ENCODE results near the gene TFEB. TPM values are rescaled to one million over a fixed set of nuclear protein-coding genes. Genes with fewer than 3 reads are reported as not detected.

TFEB gene
- total and polyA plus RNA-seq, 2 donors (not counting 3 experiments of a cell fraction or from before 2014, with no cell fraction given), result 4.9 to 6.6 TPM

- intact Hi-C loops (cut with micrococcal nuclease) (no loop called here), dilution Hi-C loops (cut with MboI; ENCODE audit: extremely low pct_ligation_motif_present, low sequenced_read_pairs) (no loop called here)
- no peak overlapping the region for H3K9ac ChIP-seq (replicated peaks; ENCODE audit: extremely low read depth, insufficient read depth, low read length)
- TF ChIP-seq EZH2 (IDR thresholded peaks at IDR 0.05; ENCODE audit: borderline replicate concordance, low read depth, low read length, severe bottlenecking), result no peak
- TF ChIP-seq POLR2AphosphoS5 (IDR thresholded peaks at IDR 0.05; ENCODE audit: insufficient read depth, low read depth, low read length), result no peak
- TF ChIP-seq FOS (IDR thresholded peaks at IDR 0.05; ENCODE audit: borderline replicate concordance, insufficient read depth, low read length), result no peak
- TF ChIP-seq CTCF (IDR thresholded peaks at IDR 0.05; ENCODE audit: extremely low read depth in 1 of 2, insufficient read depth in 1 of 2, low read depth in 1 of 2, low read length in 2 of 2), result no peak
- no peak for TF ChIP-seq POLR2A (IDR thresholded peaks at IDR 0.05; ENCODE audit: low read depth, low read length)
- no peak for TF ChIP-seq GATA2 (IDR thresholded peaks at IDR 0.05; ENCODE audit: insufficient read depth, insufficient read length, low read depth, low read length)
- TF ChIP-seq JUN (IDR thresholded peaks at IDR 0.05; ENCODE audit: borderline replicate concordance, insufficient read depth, insufficient read length, low read depth), result no peak
- TF ChIP-seq MAX (IDR thresholded peaks at IDR 0.05; ENCODE audit: insufficient read depth, insufficient read length), result no peak
- TF ChIP-seq MYC (IDR thresholded peaks at IDR 0.05; ENCODE audit: low read depth, low read length), result no peak
- H2AFZ ChIP-seq (ENCODE audit: low read depth, low read length), result no peak overlapping the region
- CTCF ChIA-PET, result interaction anchor here (1.2 to 5.0 kb wide), 3 partner anchors 14 to 75 kb away, joined by 3 to 226 read pairs (median 5); no protein-coding TSS in a partner anchor
- no peak for DNase-seq (ENCODE audit: low read depth, low spot score)
- no peaks in the 10 kb centered on the region for H4K20me1 ChIP-seq (replicated peaks; ENCODE audit: control insufficient read depth, extremely low read depth, insufficient read depth, low read length)
- peaks cover 2% of the 10 kb centered on the region for H3K4me1 ChIP-seq (ENCODE audit: control insufficient read depth, extremely low read depth, insufficient read depth, low read length)
- H3K27ac ChIP-seq (ENCODE audit: insufficient read depth, low read depth, low read length), result no peak overlapping the region
- no peaks in the 10 kb centered on the region for H3K79me2 ChIP-seq (ENCODE audit: control insufficient read depth, insufficient read depth, low read length)
- no peaks in the 10 kb centered on the region for H3K36me3 ChIP-seq (ENCODE audit: control insufficient read depth in 2 of 2, extremely low read depth in 1 of 2, insufficient read depth in 2 of 2, low read length in 2 of 2)
- H3K27me3 ChIP-seq (ENCODE audit: control insufficient read depth in 2 of 2, insufficient read depth in 2 of 2, low read length in 2 of 2), result peaks cover 0 to 3% of the 10 kb centered on the region in 2 experiments
- BruUV-seq (replicated peaks), result no TSS peak
- H3K9me1 ChIP-seq (replicated peaks; ENCODE audit: control insufficient read depth, extremely low read depth, insufficient read depth, low read length), result no peaks in the 10 kb centered on the region
- no peak overlapping the region for H3K4me2 ChIP-seq (ENCODE audit: insufficient read depth, low read length)
- FAIRE-seq, result no peak
- H3K4me3 ChIP-seq (replicated peaks in 1 of 3; ENCODE audit: insufficient read depth in 1 of 3, low read depth in 1 of 3, low read length in 3 of 3), result no peak overlapping the region
- POLR2A ChIA-PET, result no interaction called here
- H3K9me3 ChIP-seq (replicated peaks; ENCODE audit: control insufficient read depth, insufficient read depth, low read length), result no peaks in the 10 kb centered on the region
Measured at GRCh38 chr6:41677124-41677921, 58.1 kb downstream of the TFEB start.

All from endothelial cell of umbilical vein (primary cell).